Measurements from ENCODE around the gene OR6C65. TPM values are rescaled to one million over a fixed set of nuclear protein-coding genes. Genes with fewer than 3 reads are reported as not detected.

OR6C65 gene
- total and polyA plus RNA-seq, 4 donors, result not detected

GRCh38 chr12:55372521-55372920 lies 27.8 kb upstream of the OR6C65 start:
- Histone ChIP-seq H3K9ac (ENCODE audit: insufficient read depth in 1 of 2, low read length in 2 of 2) (no peak overlapping the region), H3K4me1 (ENCODE audit: control insufficient read depth in 5 of 5, insufficient read depth in 5 of 5, low read length in 5 of 5) (no peaks in the 10 kb centered on the region), H3K27ac (ENCODE audit: low read depth in 1 of 2, low read length in 1 of 2) (no peak overlapping the region), H3K27me3 (ENCODE audit: control insufficient read depth in 3 of 3, insufficient read depth in 3 of 3, low read length in 2 of 3) (no peaks in the 10 kb centered on the region), H3K4me3 (no peak overlapping the region), H3K36me3 (ENCODE audit: control insufficient read depth in 4 of 4, insufficient read depth in 4 of 4, low read length in 4 of 4) (no peaks in the 10 kb centered on the region), H3K9me3 (ENCODE audit: control insufficient read depth in 4 of 4, insufficient read depth in 3 of 4, low read length in 3 of 4) (no peaks in the 10 kb centered on the region)
- TF ChIP-seq, protein P1, sequence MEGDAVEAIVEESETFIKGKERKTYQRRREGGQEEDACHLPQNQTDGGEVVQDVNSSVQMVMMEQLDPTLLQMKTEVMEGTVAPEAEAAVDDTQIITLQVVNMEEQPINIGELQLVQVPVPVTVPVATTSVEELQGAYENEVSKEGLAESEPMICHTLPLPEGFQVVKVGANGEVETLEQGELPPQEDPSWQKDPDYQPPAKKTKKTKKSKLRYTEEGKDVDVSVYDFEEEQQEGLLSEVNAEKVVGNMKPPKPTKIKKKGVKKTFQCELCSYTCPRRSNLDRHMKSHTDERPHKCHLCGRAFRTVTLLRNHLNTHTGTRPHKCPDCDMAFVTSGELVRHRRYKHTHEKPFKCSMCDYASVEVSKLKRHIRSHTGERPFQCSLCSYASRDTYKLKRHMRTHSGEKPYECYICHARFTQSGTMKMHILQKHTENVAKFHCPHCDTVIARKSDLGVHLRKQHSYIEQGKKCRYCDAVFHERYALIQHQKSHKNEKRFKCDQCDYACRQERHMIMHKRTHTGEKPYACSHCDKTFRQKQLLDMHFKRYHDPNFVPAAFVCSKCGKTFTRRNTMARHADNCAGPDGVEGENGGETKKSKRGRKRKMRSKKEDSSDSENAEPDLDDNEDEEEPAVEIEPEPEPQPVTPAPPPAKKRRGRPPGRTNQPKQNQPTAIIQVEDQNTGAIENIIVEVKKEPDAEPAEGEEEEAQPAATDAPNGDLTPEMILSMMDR (IDR thresholded peaks at IDR 0.05; ENCODE audit: control extremely low read depth, extremely low read depth), result no peak
- WGBS, 2 donors, result 86% methylated on average over 4 of the region's 4 CpGs
- ATAC-seq (ENCODE audit: insufficient read depth, low FRiP score) (no peak), DNase-seq (no peak)

DNA sequence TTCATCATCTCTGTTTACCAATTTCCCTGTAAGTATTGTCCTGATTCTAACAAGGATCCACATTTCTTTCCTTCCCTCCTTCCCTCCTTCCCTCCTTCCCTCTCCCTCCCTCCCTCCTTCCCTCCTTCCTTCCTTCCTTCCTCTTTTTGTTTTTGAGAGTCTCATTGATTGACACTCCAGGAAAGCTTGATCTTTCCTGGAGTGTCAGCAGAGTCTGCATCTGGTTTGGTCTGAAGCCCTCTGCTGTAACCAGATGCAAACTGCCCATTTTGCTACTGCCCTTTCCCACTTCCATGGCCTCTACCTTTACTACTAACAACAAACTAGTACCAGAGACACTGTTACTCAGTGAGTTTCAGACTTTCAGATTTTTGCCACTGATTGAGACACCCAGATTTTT lies 14.4 kb upstream of the OR6C65 start:
- TF ChIP-seq, protein P1 (IDR thresholded peaks at IDR 0.05; ENCODE audit: control extremely low read depth, extremely low read depth), result no peak
- Histone ChIP-seq H3K9ac (ENCODE audit: insufficient read depth in 1 of 2, low read length in 2 of 2) (no peak overlapping the region), H3K27ac (ENCODE audit: low read depth in 1 of 2, low read length in 1 of 2) (no peak overlapping the region), H3K36me3 (ENCODE audit: control insufficient read depth in 4 of 4, insufficient read depth in 4 of 4, low read length in 4 of 4) (no peaks in the 10 kb centered on the region), H3K27me3 (ENCODE audit: control insufficient read depth in 3 of 3, insufficient read depth in 3 of 3, low read length in 2 of 3) (no peaks in the 10 kb centered on the region), H3K4me3 (no peak overlapping the region), H3K9me3 (ENCODE audit: control insufficient read depth in 4 of 4, insufficient read depth in 3 of 4, low read length in 3 of 4) (no peaks in the 10 kb centered on the region), H3K4me1 (ENCODE audit: control insufficient read depth in 5 of 5, insufficient read depth in 5 of 5, low read length in 5 of 5) (no peaks in the 10 kb centered on the region)
- ATAC-seq (ENCODE audit: insufficient read depth, low FRiP score) (no peak), DNase-seq (no peak)

DNA sequence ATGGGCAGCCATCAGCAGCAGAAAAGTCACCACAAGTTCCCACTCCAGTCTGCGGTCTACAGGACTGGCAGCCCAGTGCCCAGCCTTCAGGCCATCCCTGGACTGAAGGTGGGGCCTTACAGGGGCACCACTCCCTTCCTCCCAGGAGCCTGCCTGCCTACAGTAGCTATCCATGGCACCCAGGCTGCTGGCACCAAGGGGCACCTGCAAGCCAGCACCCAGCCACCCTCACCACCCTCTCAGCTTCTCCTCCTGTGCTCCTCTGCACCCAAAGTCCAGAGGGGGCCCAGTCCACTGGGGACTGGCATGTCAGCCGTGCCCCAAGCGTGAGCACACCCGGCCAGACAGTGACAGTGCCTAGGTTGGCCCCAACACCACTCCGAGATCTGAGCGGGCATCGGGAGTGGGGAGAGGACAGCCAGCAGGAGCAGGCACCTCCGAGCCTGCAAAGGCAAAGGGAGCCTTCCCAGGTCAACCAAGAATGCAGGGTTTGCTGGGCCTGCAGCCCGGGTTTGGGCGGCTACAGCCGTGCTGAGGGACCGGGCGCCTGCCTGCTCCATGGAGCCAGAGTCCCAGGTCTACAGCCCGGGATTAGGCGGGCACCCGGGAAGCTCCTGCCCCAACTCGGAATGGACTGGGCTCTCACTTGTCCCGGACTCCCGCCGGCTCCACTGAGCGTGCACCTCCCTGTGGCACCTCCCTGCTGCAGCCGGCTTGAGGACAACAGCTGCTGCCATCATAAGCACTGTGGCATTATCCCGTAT lies 8.1 kb upstream of the OR6C65 start:
- peaks cover 0 to 2% (median 0%) of the 10 kb centered on the region in 3 donors for H3K27me3 ChIP-seq (ENCODE audit: control insufficient read depth in 3 of 3, insufficient read depth in 3 of 3, low read length in 2 of 3)
- no peaks in the 10 kb centered on the region for H3K4me1 ChIP-seq (ENCODE audit: control insufficient read depth in 5 of 5, insufficient read depth in 5 of 5, low read length in 5 of 5)
- no peak overlapping the region for H3K9ac ChIP-seq (ENCODE audit: insufficient read depth in 1 of 2, low read length in 2 of 2)
- no peak overlapping the region for H3K4me3 ChIP-seq
- ATAC-seq (ENCODE audit: insufficient read depth, low FRiP score) (no peak), DNase-seq (no peak)
- WGBS, 2 donors, result 92 to 94% methylated on average over 22 to 23 of the region's 23 CpGs
- TF ChIP-seq, protein P1 (IDR thresholded peaks at IDR 0.05; ENCODE audit: control extremely low read depth, extremely low read depth), result no peak
- H3K27ac ChIP-seq (ENCODE audit: low read depth in 1 of 2, low read length in 1 of 2), result no peak overlapping the region
- H3K9me3 ChIP-seq (ENCODE audit: control insufficient read depth in 4 of 4, insufficient read depth in 3 of 4, low read length in 3 of 4), result peaks cover 0 to 4% (median 0%) of the 10 kb centered on the region in 4 donors
- H3K36me3 ChIP-seq (ENCODE audit: control insufficient read depth in 4 of 4, insufficient read depth in 4 of 4, low read length in 4 of 4), result no peaks in the 10 kb centered on the region
